ENCODE data around the gene MEI1.

Gene MEI1

DNA sequence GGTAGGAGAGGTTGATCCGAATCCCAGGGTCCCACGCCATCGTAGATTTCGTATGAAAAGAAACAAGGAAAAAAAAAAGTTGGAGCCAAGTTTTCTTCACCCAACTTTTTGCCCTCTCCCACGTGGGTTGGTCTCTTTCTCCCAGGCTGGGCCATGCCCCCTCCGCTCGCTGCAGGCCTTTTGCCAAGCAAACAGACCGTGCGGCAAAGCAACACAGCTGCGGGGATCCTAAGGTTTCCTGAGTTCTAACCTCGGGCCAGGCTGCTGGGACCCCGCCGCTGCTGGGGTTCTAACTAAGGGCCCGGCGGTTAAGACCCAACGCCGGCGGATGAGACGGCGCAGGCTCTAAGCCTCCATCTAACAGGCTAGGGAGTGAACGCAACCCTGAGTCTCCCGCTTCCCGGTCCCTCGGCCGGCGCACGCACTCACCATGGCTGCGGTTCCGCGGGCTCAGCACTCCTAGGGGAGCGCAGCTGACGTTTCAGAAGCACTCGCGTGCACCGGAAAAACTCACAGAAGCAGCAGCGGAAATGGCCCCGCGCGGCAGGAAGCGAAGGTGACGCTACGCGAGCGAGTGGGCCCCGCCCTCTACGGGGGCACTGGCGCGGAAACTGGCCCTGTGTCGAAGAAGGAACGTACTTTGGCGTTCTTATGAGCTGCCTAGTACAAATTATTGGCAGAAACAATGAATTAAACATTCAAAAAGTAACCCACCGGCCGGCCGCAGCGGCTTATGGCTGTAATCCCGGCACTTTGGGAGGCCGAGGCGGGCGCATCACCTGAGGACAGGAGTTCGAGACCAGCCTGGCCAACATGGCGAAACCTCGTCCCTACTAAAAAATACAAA is 10.7 kb upstream of the MEI1 start, which contains the start of gene SNU13:
SNU13 (minus strand) TSS at position 503 of the 847 bp plus-strand sequence; CDS start at position 432, 71 bp downstream.
- DNase-seq (ENCODE audit: low read depth, low spot score): peak; percentile 91
- TF ChIP-seq, protein P1, sequence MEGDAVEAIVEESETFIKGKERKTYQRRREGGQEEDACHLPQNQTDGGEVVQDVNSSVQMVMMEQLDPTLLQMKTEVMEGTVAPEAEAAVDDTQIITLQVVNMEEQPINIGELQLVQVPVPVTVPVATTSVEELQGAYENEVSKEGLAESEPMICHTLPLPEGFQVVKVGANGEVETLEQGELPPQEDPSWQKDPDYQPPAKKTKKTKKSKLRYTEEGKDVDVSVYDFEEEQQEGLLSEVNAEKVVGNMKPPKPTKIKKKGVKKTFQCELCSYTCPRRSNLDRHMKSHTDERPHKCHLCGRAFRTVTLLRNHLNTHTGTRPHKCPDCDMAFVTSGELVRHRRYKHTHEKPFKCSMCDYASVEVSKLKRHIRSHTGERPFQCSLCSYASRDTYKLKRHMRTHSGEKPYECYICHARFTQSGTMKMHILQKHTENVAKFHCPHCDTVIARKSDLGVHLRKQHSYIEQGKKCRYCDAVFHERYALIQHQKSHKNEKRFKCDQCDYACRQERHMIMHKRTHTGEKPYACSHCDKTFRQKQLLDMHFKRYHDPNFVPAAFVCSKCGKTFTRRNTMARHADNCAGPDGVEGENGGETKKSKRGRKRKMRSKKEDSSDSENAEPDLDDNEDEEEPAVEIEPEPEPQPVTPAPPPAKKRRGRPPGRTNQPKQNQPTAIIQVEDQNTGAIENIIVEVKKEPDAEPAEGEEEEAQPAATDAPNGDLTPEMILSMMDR (IDR thresholded peaks at IDR 0.05; ENCODE audit: low read depth, low read length): no peak
- H3K4me3 ChIP-seq (ENCODE audit: low read depth, low read length): peak within 1 kb of the TSS; percentile 87
- in situ Hi-C loops (cut with HindIII; ENCODE audit: low sequenced_read_pairs): no loop called here

DNA sequence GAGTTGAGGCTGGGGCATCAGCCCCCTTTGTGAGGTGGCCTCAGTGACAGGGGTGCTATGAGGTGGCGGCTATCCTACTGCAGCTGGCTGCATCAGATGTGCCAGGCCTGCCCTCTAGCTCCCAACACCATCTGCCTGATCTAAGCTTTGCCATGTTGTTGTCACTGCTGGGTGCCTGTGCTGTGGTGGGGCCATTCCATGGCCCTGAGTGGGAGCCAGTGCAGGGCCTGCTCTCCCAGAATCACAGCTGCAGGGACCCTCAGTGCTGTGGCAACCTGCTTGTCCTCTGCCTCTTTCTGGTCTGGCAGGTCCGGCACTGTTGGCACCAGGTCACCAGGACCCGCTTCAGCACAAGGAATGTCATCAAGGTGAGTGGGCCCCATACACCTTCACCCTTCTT is 8.8 kb upstream of the MEI1 start:
- no peak for DNase-seq (ENCODE audit: low read depth, low spot score)
- H3K4me3 ChIP-seq (ENCODE audit: low read depth, low read length): no peak overlapping the region
- in situ Hi-C loops (cut with HindIII; ENCODE audit: low sequenced_read_pairs): no loop called here
- TF ChIP-seq, protein P1 (IDR thresholded peaks at IDR 0.05; ENCODE audit: low read depth, low read length): no peak

DNA sequence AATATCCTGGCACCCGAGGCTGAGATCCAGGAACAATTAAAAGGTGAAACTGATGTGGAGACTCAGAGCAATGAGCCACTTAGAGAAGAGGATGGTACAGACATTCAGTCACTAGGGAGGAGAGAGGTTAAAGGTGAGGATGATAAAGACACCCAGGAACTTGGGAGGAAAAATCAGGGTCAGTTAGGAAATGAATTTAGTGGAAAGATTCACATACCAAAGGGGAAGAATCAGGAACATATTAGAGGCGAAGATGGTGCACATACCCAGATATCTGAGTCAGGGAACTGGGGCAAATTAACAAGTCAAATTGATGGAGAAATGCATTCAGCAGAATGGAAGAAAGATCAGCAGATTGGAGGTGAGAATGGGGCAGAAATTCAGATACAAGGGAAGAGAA is 4.1 kb upstream of the MEI1 start:
- DNase-seq (ENCODE audit: low read depth, low spot score): no peak
- no peak overlapping the region for H3K4me3 ChIP-seq (ENCODE audit: low read depth, low read length)
- in situ Hi-C loops (cut with HindIII; ENCODE audit: low sequenced_read_pairs): no loop called here
- TF ChIP-seq, protein P1 (IDR thresholded peaks at IDR 0.05; ENCODE audit: low read depth, low read length): no peak

DNA sequence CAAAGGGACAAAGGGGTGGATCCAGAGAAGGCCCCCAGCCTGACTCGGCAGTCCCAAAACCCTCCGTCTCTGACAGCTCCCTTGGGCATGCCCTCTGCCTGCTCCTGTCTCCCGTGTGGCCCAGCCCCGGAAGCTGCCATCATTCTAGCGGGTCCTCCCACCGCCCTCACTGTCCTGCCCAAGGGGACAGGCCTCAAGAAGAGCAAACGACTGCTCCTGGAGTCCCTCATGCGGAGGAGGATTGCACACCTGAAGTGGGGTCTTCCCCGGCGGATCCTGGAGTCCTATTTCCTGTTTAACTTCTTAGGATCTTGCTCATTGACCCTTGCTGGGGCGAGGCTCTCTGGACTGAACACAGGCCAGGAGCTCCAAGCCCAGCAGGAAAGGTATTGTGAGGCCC is 2.6 kb upstream of the MEI1 start:
- TF ChIP-seq, protein P1 (IDR thresholded peaks at IDR 0.05; ENCODE audit: low read depth, low read length): no peak
- in situ Hi-C loops (cut with HindIII; ENCODE audit: low sequenced_read_pairs): no loop called here
- H3K4me3 ChIP-seq (ENCODE audit: low read depth, low read length): no peak overlapping the region
- no peak for DNase-seq (ENCODE audit: low read depth, low spot score)

DNA sequence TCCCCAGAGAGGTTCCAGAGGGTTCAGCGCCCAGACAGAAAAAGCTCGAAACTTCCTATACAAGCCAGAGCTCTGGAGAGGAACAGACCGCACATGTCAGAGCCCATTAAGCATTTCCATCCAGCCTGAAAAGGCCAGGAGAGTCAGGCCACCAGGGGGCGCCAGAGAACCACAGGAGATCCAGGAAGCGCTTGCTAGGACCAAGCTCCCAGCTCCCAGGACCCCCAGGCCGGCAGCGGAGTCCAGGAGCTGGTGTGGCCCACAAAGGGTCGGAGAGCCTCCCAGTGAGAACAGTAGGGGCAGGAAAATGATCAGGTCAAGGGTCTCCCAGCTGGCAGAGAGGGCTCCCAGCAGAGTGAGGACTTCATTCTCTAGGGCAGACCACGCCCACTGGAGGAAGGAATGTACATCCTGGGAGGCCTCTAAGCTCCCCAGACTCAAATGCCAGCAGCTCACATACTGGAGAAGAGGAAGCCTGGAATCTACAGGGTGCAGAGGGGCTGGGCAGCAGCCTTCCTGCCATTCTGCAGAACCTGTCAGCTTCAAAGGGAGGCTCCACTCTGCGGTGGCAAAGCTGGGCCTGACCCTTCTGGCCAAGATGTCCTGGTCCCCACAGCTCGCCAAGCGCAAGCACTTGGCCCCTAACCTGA is 2.1 kb upstream of the MEI1 start:
- peak; percentile 89 for DNase-seq (ENCODE audit: low read depth, low spot score)
- TF ChIP-seq, protein P1 (IDR thresholded peaks at IDR 0.05; ENCODE audit: low read depth, low read length): peak; percentile 94
- in situ Hi-C loops (cut with HindIII; ENCODE audit: low sequenced_read_pairs): no loop called here
- H3K4me3 ChIP-seq (ENCODE audit: low read depth, low read length): no peak overlapping the region

DNA sequence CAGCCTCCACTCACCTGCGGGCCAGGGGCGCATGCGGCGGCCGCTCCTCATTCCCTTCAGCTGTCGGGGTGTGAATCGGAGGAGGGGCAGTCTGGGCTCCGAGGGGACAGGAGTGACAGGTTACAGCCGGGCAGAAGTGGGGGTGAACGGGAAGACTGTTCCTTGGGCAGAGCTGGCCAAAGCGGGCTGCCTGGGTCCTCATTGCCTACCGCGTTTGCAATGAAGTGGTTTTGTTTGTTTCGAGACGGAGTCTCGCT is 733 bp downstream of the MEI1 start:
- no peak overlapping the region for H3K4me3 ChIP-seq (ENCODE audit: low read depth, low read length)
- no peak for DNase-seq (ENCODE audit: low read depth, low spot score)
- TF ChIP-seq, protein P1 (IDR thresholded peaks at IDR 0.05; ENCODE audit: low read depth, low read length): no peak
- in situ Hi-C loops (cut with HindIII; ENCODE audit: low sequenced_read_pairs): no loop called here
